Karpas-422 (cell line): ENCODE measurements around the gene FBXW2. TPM values are rescaled to one million over a fixed set of nuclear protein-coding genes. Genes with fewer than 3 reads are reported as not detected.
"Not testable (repeated sequence)": the region's sequence is repeated elsewhere in the genome, so short reads cannot be mapped to it uniquely, and the experiment has no call there.

ENCODE experiments used
- DNase-seq: peaks from one replicate; pipeline ENCODE4 v3.0.0-alpha.2; 2015
- H2AFZ ChIP-seq: fragments of 200-600 bp; sonication (generic); 2 replicates; pipeline ENCODE4 v1.6.1; 2014; ENCODE audit warnings: antibody characterized with exemption, low read length, mixed read lengths
- H3K27ac ChIP-seq: fragments of 200-600 bp; sonication (generic); 2 replicates; pipeline ENCODE4 v1.5.1; 2014; ENCODE audit warnings: mild to moderate bottlenecking, low read length, moderate library complexity
- H3K27me3 ChIP-seq: fragments of 200-600 bp; sonication (generic); 2 replicates; pipeline ENCODE4 v1.6.1; 2014; ENCODE audit warnings: low read length, mixed read lengths
- H3K36me3 ChIP-seq: fragments of 200-600 bp; sonication (generic); 2 replicates; pipeline ENCODE4 v1.6.1; 2014; ENCODE audit warnings: low read length, mixed read lengths; ENCODE audit not compliant: insufficient read depth
- H3K4me1 ChIP-seq: fragments of 200-600 bp; sonication (generic); 2 replicates; pipeline ENCODE4 v1.6.1; 2014; ENCODE audit warnings: mild to moderate bottlenecking, low read length, mixed read lengths
- H3K4me2 ChIP-seq: fragments of 200-600 bp; sonication (generic); 2 replicates; pipeline ENCODE4 v1.6.1; 2014; ENCODE audit warnings: low read length, low read depth, mild to moderate bottlenecking; ENCODE audit not compliant: poor library complexity, severe bottlenecking
- H3K4me3 ChIP-seq: fragments of 200-600 bp; sonication (generic); 2 replicates; pipeline ENCODE4 v1.5.1; 2014; ENCODE audit warnings: mild to moderate bottlenecking, antibody characterized with exemption, low read length, mixed read lengths
- H3K79me2 ChIP-seq: fragments of 200-600 bp; sonication (generic); 2 replicates; pipeline ENCODE4 v1.6.1; 2014; ENCODE audit warnings: mild to moderate bottlenecking, low read length, mixed read lengths
- H3K9ac ChIP-seq: fragments of 200-600 bp; sonication (generic); 2 replicates; pipeline ENCODE4 v1.6.0; 2014; ENCODE audit warnings: low read length
- H3K9me2 ChIP-seq: fragments of 200-600 bp; sonication (generic), shearing (Covaris generic); replicated peaks from 2 replicates; pipeline ENCODE4 v1.6.0; 2014; ENCODE audit warnings: mild to moderate bottlenecking, low read length, moderate library complexity; ENCODE audit not compliant: insufficient read depth
- H3K9me3 ChIP-seq: fragments of 300-700, 200-600 bp; sonication (generic); 2 replicates; pipeline ENCODE4 v1.6.1; 2014; ENCODE audit warnings: low read length, mixed read lengths
- H4K20me1 ChIP-seq: fragments of 200-600 bp; sonication (generic); 2 replicates; pipeline ENCODE4 v1.6.1; 2014; ENCODE audit warnings: mild to moderate bottlenecking, antibody characterized with exemption, low read length, low read depth; ENCODE audit not compliant: insufficient read depth
- total RNA-seq: library from RNA; depleted of rRNA; stranded (reverse); fragments of >200 nt; shearing (Covaris generic); gene quantifications from 2 replicates; pipeline ENCODE4 v1.2.3, GENCODE V29; 2014; ENCODE audit warnings: low replicate concordance

Gene FBXW2
- total RNA-seq, 1 experiment from 2014 or later = 42.0 TPM

DNA sequence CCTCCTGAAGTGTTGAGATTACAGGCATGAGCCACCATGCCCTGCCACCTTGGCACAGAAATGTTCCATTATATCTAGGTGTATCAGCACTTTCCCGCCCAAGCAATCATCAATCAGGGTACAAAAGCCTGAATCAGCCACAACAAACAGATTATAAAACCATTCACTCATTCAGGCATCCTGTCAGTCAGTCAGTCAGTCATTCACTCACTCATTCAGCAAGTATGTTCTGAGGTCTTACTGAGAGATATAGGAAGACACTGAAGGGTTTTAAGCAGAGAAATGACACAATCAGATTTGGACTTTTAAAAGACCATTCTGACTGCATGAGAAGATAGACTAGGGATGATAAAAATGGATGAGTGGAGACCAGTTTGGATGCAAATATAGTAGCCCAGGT, 36.4 kb upstream of the FBXW2 start:
- Histone ChIP-seq H3K4me2 (no peak overlapping the region), H3K79me2 (peaks cover 22% of the 10 kb centered on the region), H3K4me3 (no peak overlapping the region), H3K4me1 (no peaks in the 10 kb centered on the region), H4K20me1 (no peaks in the 10 kb centered on the region), H3K36me3 (peaks cover 70% of the 10 kb centered on the region), H3K27me3 (no peaks in the 10 kb centered on the region), H3K9me3 (no peaks in the 10 kb centered on the region), H3K27ac (no peak overlapping the region), H2AFZ (no peak overlapping the region), H3K9ac (no peak overlapping the region), H3K9me2 (no peaks in the 10 kb centered on the region)
- no peak for DNase-seq

DNA sequence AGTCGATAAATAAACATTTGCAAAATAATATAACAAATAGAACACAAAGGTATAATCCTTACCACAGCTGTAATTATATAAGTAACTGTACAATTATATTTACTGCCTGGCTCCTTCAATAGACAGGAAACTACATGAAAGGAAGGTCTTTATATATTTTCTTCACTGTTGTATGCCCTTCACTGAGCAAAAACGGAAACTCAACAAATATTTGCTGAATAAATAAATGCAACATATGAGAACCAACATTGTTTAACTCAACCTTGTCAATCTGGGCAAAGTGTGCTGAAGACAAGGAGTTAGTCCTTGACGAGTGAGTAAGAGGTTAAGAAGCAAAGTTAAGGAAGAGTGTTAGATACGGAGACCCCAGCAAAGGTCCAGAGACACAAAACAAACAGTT, 26.9 kb upstream of the FBXW2 start:
- H3K27ac ChIP-seq = no peak overlapping the region
- no peak overlapping the region for H3K4me3 ChIP-seq
- H3K79me2 ChIP-seq = no peaks in the 10 kb centered on the region
- H3K4me1 ChIP-seq = no peaks in the 10 kb centered on the region
- no peaks in the 10 kb centered on the region for H3K9me2 ChIP-seq
- no peak overlapping the region for H3K4me2 ChIP-seq
- no peaks in the 10 kb centered on the region for H3K9me3 ChIP-seq
- H3K9ac ChIP-seq = no peak overlapping the region
- no peaks in the 10 kb centered on the region for H4K20me1 ChIP-seq
- no peaks in the 10 kb centered on the region for H3K27me3 ChIP-seq
- DNase-seq = no peak
- no peak overlapping the region for H2AFZ ChIP-seq
- H3K36me3 ChIP-seq = peaks cover 60% of the 10 kb centered on the region

DNA sequence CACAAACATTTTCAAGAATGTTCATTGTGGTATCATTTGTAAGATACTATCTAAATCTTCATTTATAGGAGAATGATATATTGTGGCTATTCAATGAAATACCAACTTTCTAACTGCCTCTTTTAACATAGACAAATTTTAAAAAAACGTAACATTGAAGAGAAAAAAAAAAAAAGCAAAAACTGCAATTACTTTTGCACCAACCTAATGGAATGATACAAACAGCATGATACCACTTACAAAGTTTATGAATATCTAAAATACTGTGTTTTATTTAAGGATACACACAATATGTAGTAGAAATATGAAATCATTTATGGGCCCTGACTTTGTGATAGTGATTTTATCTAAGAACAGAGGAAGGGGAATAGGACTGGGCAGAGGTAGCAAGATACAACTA, 25.4 kb upstream of the FBXW2 start:
- Histone ChIP-seq H3K27me3 (no peaks in the 10 kb centered on the region), H3K4me2 (no peak overlapping the region), H2AFZ (no peak overlapping the region), H3K4me3 (no peak overlapping the region), H3K9ac (no peak overlapping the region), H3K27ac (no peak overlapping the region), H4K20me1 (no peaks in the 10 kb centered on the region), H3K36me3 (peaks cover 49% of the 10 kb centered on the region), H3K9me2 (no peaks in the 10 kb centered on the region), H3K4me1 (no peaks in the 10 kb centered on the region), H3K9me3 (no peaks in the 10 kb centered on the region), H3K79me2 (no peaks in the 10 kb centered on the region)
- DNase-seq = no peak

DNA sequence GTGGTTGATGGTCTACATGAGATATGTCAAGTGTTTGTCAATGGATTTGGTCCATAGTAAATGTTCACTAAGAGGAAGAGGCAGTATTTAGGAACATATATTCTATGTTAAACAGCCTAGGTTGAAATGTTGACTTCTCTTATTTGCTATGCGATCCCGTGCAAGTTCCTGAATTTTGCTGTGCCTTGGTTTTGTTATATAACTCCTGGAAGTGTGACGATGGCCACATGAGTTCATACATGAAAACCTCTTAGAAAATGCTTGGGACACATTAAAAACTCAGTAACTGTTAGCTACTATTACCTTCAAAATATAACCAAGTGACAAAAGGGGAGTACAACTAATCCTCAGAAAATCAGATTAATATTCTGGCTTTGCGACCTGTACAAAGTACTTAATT, 21.9 kb upstream of the FBXW2 start:
- H3K27ac ChIP-seq = no peak overlapping the region
- no peak overlapping the region for H3K9ac ChIP-seq
- no peaks in the 10 kb centered on the region for H3K9me2 ChIP-seq
- H4K20me1 ChIP-seq = no peaks in the 10 kb centered on the region
- H3K9me3 ChIP-seq = no peaks in the 10 kb centered on the region
- H3K79me2 ChIP-seq = no peaks in the 10 kb centered on the region
- H3K4me1 ChIP-seq = no peaks in the 10 kb centered on the region
- no peaks in the 10 kb centered on the region for H3K27me3 ChIP-seq
- no peak overlapping the region for H3K4me2 ChIP-seq
- no peak overlapping the region for H3K4me3 ChIP-seq
- H2AFZ ChIP-seq = no peak overlapping the region
- DNase-seq = no peak
- H3K36me3 ChIP-seq = peaks cover 28% of the 10 kb centered on the region

DNA sequence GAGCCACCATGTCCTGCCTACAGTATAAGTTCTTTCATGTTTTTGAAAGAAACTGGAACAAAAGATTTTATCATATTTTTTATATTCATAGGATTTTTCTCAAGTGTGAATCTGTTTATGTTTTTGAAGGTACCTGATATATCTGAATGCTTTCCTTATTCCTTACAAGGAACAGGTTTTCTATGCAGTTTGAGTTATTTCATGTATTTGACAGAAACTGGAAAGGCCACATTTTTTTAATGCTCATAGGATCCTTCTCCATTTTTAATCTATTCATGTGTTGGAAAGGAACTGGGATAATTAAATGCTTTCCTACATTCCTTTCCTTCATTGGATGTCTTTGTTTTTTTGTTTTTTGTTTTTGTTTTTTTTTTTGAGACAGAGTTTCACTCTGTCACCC, 15.7 kb upstream of the FBXW2 start:
- Histone ChIP-seq H3K4me1 (no peaks in the 10 kb centered on the region), H3K79me2 (no peaks in the 10 kb centered on the region), H4K20me1 (no peaks in the 10 kb centered on the region), H2AFZ (no peak overlapping the region), H3K9me3 (peaks cover 24% of the 10 kb centered on the region), H3K36me3 (no peaks in the 10 kb centered on the region), H3K9ac (no peak overlapping the region), H3K9me2 (no peaks in the 10 kb centered on the region), H3K4me3 (no peak overlapping the region), H3K27ac (no peak overlapping the region), H3K4me2 (no peak overlapping the region), H3K27me3 (no peaks in the 10 kb centered on the region)
- no peak for DNase-seq

DNA sequence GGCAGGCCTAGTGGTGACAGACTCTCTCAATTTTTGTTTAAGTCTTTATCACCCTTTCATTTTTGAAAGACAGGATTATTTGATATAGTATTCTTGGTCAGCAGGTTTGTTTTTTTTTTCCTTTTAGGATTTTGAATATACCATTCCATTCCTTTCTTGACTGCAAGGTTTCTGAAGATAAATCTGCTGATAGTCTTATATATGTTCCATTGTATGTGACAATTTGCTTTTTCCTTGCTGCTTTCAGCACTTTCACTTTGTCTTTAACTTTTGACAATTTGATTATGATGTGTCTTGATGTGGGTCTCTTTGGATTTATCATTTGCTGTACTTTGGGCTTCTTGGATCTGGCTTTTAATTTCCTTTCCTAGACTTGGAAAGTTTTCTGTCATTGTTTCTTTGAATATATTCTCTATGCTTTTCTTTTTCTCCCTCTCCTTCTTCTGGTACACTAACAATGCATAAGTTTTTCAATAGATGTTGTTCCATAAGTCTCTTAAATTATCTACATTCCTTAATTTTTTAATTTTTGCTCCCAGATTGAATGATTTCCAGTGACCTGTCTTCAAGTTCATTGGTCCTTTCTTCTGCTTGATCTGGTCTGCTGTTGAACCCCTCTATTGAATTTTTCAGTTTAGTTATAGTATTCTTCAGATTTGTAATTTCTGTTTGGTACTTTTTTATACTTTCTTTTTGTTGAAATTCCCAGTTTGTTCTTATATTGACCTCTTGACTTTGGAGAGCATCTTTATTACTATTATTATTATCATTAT, 14.6 kb upstream of the FBXW2 start:
- Histone ChIP-seq H3K36me3 (no peaks in the 10 kb centered on the region), H4K20me1 (no peaks in the 10 kb centered on the region), H3K9me3 (peaks cover 27% of the 10 kb centered on the region), H3K4me2 (no peak overlapping the region), H3K27ac (no peak overlapping the region), H3K4me3 (no peak overlapping the region), H3K4me1 (no peaks in the 10 kb centered on the region), H3K9ac (no peak overlapping the region), H3K9me2 (no peaks in the 10 kb centered on the region), H2AFZ (no peak overlapping the region), H3K27me3 (no peaks in the 10 kb centered on the region), H3K79me2 (no peaks in the 10 kb centered on the region)
- no peak for DNase-seq

DNA sequence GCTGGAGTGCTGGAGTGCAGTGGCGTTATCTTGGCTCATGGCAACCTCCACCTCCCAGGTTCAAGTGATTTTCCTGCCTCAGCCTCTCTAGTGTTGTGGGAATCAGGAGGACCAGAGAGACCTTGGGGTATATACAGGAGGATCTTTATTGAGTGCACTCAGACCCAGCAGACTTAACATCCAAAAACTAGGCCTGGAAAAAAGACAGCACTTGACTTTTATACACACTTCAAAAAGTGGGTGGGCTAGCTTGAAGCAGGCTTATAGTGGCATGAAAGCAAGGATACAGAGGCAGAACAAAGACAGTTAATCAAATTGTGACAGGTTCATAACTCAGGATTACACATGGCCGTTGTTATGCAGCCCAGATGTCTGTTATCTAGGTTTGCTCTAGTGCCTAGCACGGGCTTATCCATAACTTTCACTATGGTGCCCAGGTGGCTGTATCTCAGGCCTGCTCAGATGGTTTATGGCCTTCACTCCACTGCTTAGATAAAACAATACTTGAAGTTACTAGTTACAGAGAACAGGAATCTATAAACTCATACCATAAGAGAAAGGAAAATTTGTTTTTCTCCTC, 11.7 kb upstream of the FBXW2 start:
- not testable (repeated sequence) for DNase-seq, H3K36me3 ChIP-seq, H3K9me2 ChIP-seq, H3K4me2 ChIP-seq, H3K27me3 ChIP-seq, H3K9ac ChIP-seq, H3K27ac ChIP-seq, H3K4me3 ChIP-seq, H3K79me2 ChIP-seq, H4K20me1 ChIP-seq, H2AFZ ChIP-seq
- H3K9me3 ChIP-seq = peaks cover 27% of the 10 kb centered on the region
- H3K4me1 ChIP-seq = peaks cover 11% of the 10 kb centered on the region

DNA sequence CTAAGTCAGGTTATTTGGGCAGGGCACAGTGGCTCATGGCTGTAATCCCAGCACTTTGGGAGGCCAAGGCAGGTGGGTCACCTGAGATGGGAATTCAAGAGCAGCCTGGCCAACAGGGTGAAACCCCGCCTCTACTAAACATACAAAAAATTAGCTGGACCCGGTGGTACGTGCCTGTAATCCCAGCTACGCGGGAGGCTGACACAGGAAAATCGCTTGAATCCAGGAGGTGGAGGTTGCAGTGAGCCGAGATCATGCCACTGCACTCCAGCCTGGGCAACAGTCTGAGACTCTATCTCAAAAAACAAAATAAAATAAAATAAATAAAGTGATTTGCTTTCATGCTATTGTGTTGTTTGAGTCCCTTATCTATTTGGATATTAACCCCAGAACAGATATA, 8.2 kb upstream of the FBXW2 start:
- Histone ChIP-seq H3K4me2 (no peak overlapping the region), H3K9ac (no peak overlapping the region), H3K79me2 (no peaks in the 10 kb centered on the region), H4K20me1 (no peaks in the 10 kb centered on the region), H3K9me3 (peaks cover 16% of the 10 kb centered on the region), H3K4me1 (peaks cover 11% of the 10 kb centered on the region), H3K9me2 (no peaks in the 10 kb centered on the region), H3K4me3 (no peak overlapping the region), H3K27ac (no peak overlapping the region), H3K27me3 (no peaks in the 10 kb centered on the region), H3K36me3 (no peaks in the 10 kb centered on the region; the same call in 1 of the 2 replicates), H2AFZ (no peak overlapping the region)
- no peak for DNase-seq
